Measurements from ENCODE around the gene TCERG1L. TPM values are rescaled to one million over a fixed set of nuclear protein-coding genes. Genes with fewer than 3 reads are reported as not detected.

Gene TCERG1L
- total RNA-seq, 1 donor from 2014 or later = 3.5 TPM

- Histone ChIP-seq H4K20me1 (ENCODE audit: insufficient read depth, low read length) (no peaks in the 10 kb centered on the region), H3K4me3 (ENCODE audit: insufficient read depth, low read depth, low read length) (no peak overlapping the region), H3K27ac (ENCODE audit: low read depth, low read length) (no peak overlapping the region), H3K36me3 (ENCODE audit: insufficient read depth, low read length) (no peaks in the 10 kb centered on the region), H3K27me3 (ENCODE audit: insufficient read depth, low read length) (no peaks in the 10 kb centered on the region), H3K9me3 (ENCODE audit: insufficient read depth, low read depth, low read length) (peaks cover 10% of the 10 kb centered on the region), H3K4me1 (ENCODE audit: insufficient read depth, low read length) (no peaks in the 10 kb centered on the region), H3K9ac (ENCODE audit: low read length) (no peak overlapping the region), H3K4me2 (ENCODE audit: low read length) (no peak overlapping the region), H3K79me2 (ENCODE audit: insufficient read depth, low read length) (no peaks in the 10 kb centered on the region), H2AFZ (ENCODE audit: low read depth, low read length) (no peak overlapping the region)
- FAIRE-seq = no peak
- peaks cover 3% of the 10 kb centered on the region for H3K27me3 Mint-ChIP-seq (ENCODE audit: low read depth, unreplicated experiment)
- peaks cover 2% of the 10 kb centered on the region for H3K36me3 Mint-ChIP-seq (ENCODE audit: low read depth, unreplicated experiment)
- DNase-seq (ENCODE audit: low read depth) = no peak
- peaks cover 9% of the 10 kb centered on the region for H3K9me3 Mint-ChIP-seq (ENCODE audit: unreplicated experiment)
- no peak overlapping the region for H3K4me3 Mint-ChIP-seq (ENCODE audit: unreplicated experiment)
- no peak for TF ChIP-seq EZH2 (IDR thresholded peaks at IDR 0.05; ENCODE audit: insufficient read depth, low read length)
- no peak overlapping the region for H3K27ac Mint-ChIP-seq (ENCODE audit: unreplicated experiment)
- H3K4me1 Mint-ChIP-seq (ENCODE audit: low read depth, unreplicated experiment) = no peaks in the 10 kb centered on the region
Observed at GRCh38 chr10:131270461-131271190, 40.9 kb downstream of the TCERG1L start.

DNA sequence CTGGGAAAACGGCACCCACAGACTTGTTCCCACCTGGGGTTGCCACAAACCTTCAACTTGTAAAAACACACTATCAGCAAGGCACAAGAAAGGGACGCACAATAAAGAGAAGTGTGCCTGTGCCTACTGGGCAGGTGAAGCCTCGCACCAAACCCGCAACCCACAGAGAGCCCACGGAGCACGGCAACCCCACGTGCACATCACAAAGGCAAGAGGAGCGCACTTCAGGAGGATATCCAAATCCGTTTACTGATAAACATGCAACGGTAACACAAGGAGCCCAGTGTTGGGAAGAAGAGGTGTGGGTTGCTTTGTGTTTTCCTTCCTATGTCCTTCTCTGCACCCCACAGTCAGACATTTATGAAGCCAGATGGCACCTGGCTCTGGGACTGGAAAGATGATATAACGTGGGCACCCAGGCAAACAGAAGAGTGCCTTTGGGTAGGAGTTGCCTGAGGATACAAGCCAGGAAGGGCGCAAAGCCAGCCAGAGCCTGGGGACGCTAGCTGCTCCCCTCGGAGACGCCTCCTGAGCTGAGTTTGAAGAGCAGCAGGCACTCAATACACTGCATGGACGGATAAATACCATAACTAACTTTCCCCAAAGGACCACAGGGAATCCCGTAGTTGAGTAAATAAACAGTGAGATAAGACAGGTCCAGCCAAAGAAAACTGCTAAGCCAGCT lies 41.6 kb downstream of the TCERG1L start:
- Mint-ChIP-seq H3K27me3 (ENCODE audit: low read depth, unreplicated experiment) (peaks cover 3% of the 10 kb centered on the region), H3K27ac (ENCODE audit: unreplicated experiment) (no peak overlapping the region), H3K36me3 (ENCODE audit: low read depth, unreplicated experiment) (peaks cover 2% of the 10 kb centered on the region), H3K9me3 (ENCODE audit: unreplicated experiment) (peaks cover 9% of the 10 kb centered on the region), H3K4me1 (ENCODE audit: low read depth, unreplicated experiment) (no peaks in the 10 kb centered on the region), H3K4me3 (ENCODE audit: unreplicated experiment) (no peak overlapping the region)
- no peaks in the 10 kb centered on the region for H4K20me1 ChIP-seq (ENCODE audit: insufficient read depth, low read length)
- H3K9ac ChIP-seq (ENCODE audit: low read length) = no peak overlapping the region
- no peak overlapping the region for H3K4me2 ChIP-seq (ENCODE audit: low read length)
- H2AFZ ChIP-seq (ENCODE audit: low read depth, low read length) = no peak overlapping the region
- no peaks in the 10 kb centered on the region for H3K36me3 ChIP-seq (ENCODE audit: insufficient read depth, low read length)
- no peak overlapping the region for H3K27ac ChIP-seq (ENCODE audit: low read depth, low read length)
- H3K4me1 ChIP-seq (ENCODE audit: insufficient read depth, low read length) = no peaks in the 10 kb centered on the region
- H3K27me3 ChIP-seq (ENCODE audit: insufficient read depth, low read length) = no peaks in the 10 kb centered on the region
- FAIRE-seq (no peak), DNase-seq (ENCODE audit: low read depth) (no peak)
- H3K4me3 ChIP-seq (ENCODE audit: insufficient read depth, low read depth, low read length) = no peak overlapping the region
- TF ChIP-seq EZH2 (IDR thresholded peaks at IDR 0.05; ENCODE audit: insufficient read depth, low read length) = no peak
- TF ChIP-seq, protein P1, sequence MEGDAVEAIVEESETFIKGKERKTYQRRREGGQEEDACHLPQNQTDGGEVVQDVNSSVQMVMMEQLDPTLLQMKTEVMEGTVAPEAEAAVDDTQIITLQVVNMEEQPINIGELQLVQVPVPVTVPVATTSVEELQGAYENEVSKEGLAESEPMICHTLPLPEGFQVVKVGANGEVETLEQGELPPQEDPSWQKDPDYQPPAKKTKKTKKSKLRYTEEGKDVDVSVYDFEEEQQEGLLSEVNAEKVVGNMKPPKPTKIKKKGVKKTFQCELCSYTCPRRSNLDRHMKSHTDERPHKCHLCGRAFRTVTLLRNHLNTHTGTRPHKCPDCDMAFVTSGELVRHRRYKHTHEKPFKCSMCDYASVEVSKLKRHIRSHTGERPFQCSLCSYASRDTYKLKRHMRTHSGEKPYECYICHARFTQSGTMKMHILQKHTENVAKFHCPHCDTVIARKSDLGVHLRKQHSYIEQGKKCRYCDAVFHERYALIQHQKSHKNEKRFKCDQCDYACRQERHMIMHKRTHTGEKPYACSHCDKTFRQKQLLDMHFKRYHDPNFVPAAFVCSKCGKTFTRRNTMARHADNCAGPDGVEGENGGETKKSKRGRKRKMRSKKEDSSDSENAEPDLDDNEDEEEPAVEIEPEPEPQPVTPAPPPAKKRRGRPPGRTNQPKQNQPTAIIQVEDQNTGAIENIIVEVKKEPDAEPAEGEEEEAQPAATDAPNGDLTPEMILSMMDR (IDR thresholded peaks at IDR 0.05; ENCODE audit: insufficient read depth, low read depth, low read length) = no peak
- no peaks in the 10 kb centered on the region for H3K79me2 ChIP-seq (ENCODE audit: insufficient read depth, low read length)
- peaks cover 11% of the 10 kb centered on the region for H3K9me3 ChIP-seq (ENCODE audit: insufficient read depth, low read depth, low read length)

- DNase-seq (ENCODE audit: low read depth) (no peak), FAIRE-seq (no peak)
- Histone ChIP-seq H3K27me3 (ENCODE audit: insufficient read depth, low read length) (no peaks in the 10 kb centered on the region), H3K36me3 (ENCODE audit: insufficient read depth, low read length) (no peaks in the 10 kb centered on the region), H3K27ac (ENCODE audit: low read depth, low read length) (no peak overlapping the region), H3K4me2 (ENCODE audit: low read length) (no peak overlapping the region), H3K4me1 (ENCODE audit: insufficient read depth, low read length) (no peaks in the 10 kb centered on the region), H3K4me3 (ENCODE audit: insufficient read depth, low read depth, low read length) (no peak overlapping the region), H3K9ac (ENCODE audit: low read length) (no peak overlapping the region), H3K79me2 (ENCODE audit: insufficient read depth, low read length) (no peaks in the 10 kb centered on the region), H4K20me1 (ENCODE audit: insufficient read depth, low read length) (no peaks in the 10 kb centered on the region), H3K9me3 (ENCODE audit: insufficient read depth, low read depth, low read length) (peaks cover 14% of the 10 kb centered on the region), H2AFZ (ENCODE audit: low read depth, low read length) (no peak overlapping the region)
- TF ChIP-seq EZH2 (IDR thresholded peaks at IDR 0.05; ENCODE audit: insufficient read depth, low read length) = no peak
- TF ChIP-seq, protein P1 (IDR thresholded peaks at IDR 0.05; ENCODE audit: insufficient read depth, low read depth, low read length) = no peak
- H3K9me3 Mint-ChIP-seq (ENCODE audit: unreplicated experiment) = peaks cover 3% of the 10 kb centered on the region
- no peaks in the 10 kb centered on the region for H3K27me3 Mint-ChIP-seq (ENCODE audit: low read depth, unreplicated experiment)
- no peaks in the 10 kb centered on the region for H3K4me1 Mint-ChIP-seq (ENCODE audit: low read depth, unreplicated experiment)
- no peak overlapping the region for H3K4me3 Mint-ChIP-seq (ENCODE audit: unreplicated experiment)
- H3K27ac Mint-ChIP-seq (ENCODE audit: unreplicated experiment) = no peak overlapping the region
- H3K36me3 Mint-ChIP-seq (ENCODE audit: low read depth, unreplicated experiment) = no peaks in the 10 kb centered on the region
Observed at GRCh38 chr10:131267814-131268095, 43.8 kb downstream of the TCERG1L start.
